NOMO-1 (cell line): ENCODE results near the gene CDR2.
"Not testable (repeated sequence)": the region's sequence is repeated elsewhere in the genome, so short reads cannot be mapped to it uniquely, and the experiment has no call there.

Experiments used
- DNase-seq, 2 experiments: peaks; one replicate each; lab custom pipeline; 2025; ENCODE audit not compliant: unreplicated experiment in 2 of 2; lab: John Stamatoyannopoulos, UW

Gene CDR2

GRCh38 chr16:22353191-22353919 lies 21.1 kb downstream of the CDR2 start:
- peak; percentile 80 to 92 for DNase-seq

GRCh38 chr16:22352723-22353122 lies 21.7 kb downstream of the CDR2 start:
- no peak for DNase-seq

GRCh38 chr16:22352140-22352539 lies 22.3 kb downstream of the CDR2 start:
- DNase-seq = no peak

GRCh38 chr16:22351017-22351416 lies 23.4 kb downstream of the CDR2 start:
- not testable (repeated sequence) for DNase-seq

- DNase-seq = no peak
Measured at GRCh38 chr16:22348291-22348690, 26.1 kb downstream of the CDR2 start.

- DNase-seq = no peak
Measured at GRCh38 chr16:22347100-22347820, 27.2 kb downstream of the CDR2 start.

- no peak for DNase-seq
Measured at GRCh38 chr16:22346483-22346882, 27.9 kb downstream of the CDR2 start.

- no peak for DNase-seq
Measured at GRCh38 chr16:22342082-22342481, 32.3 kb downstream of the CDR2 start.

GRCh38 chr16:22340945-22341344 lies 33.5 kb downstream of the CDR2 start:
- DNase-seq = no peak

- DNase-seq = no peak
Measured at GRCh38 chr16:22337849-22338635, 36.4 kb downstream of the CDR2 start.

GRCh38 chr16:22337045-22337444 lies 37.4 kb downstream of the CDR2 start:
- DNase-seq = no peak

- DNase-seq = no peak
Measured at GRCh38 chr16:22336581-22336980, 37.8 kb downstream of the CDR2 start.

- DNase-seq = no peak
Measured at GRCh38 chr16:22335668-22336246, 38.7 kb downstream of the CDR2 start.

- DNase-seq = no peak
Measured at GRCh38 chr16:22333457-22333994, 40.9 kb downstream of the CDR2 start.

- DNase-seq = peak in 1 of 2 experiments; percentile 1
Measured at GRCh38 chr16:22330326-22330725, 44.1 kb downstream of the CDR2 start.

- DNase-seq = no peak
Measured at GRCh38 chr16:22329199-22329695, 45.2 kb downstream of the CDR2 start.

GRCh38 chr16:22328081-22328725 lies 46.2 kb downstream of the CDR2 start:
- DNase-seq = no peak

- no peak for DNase-seq
Measured at GRCh38 chr16:22327446-22327775, 47.0 kb downstream of the CDR2 start.

GRCh38 chr16:22326771-22327445 lies 47.5 kb downstream of the CDR2 start:
- no peak for DNase-seq

GRCh38 chr16:22326369-22326652 lies 48.1 kb downstream of the CDR2 start:
- no peak for DNase-seq
